H1 (cell line): Measurements from ENCODE around the gene PEAK1.

Experiments used
- CREB1 ChIP-seq: IDR thresholded peaks from 2 replicates; pipeline ENCODE4 v1.6.1; 2012; ENCODE audit warnings: inconsistent platforms
- EP300 ChIP-seq, 2 experiments: IDR thresholded peaks; 1 replicate in 1 of 2; 2 replicates in 1 of 2; pipeline ENCODE4 v1.6.1; 2011 to 2012; ENCODE audit warnings: low read depth in 2 of 2, low read length in 2 of 2, mild to moderate bottlenecking in 2 of 2, borderline replicate concordance in 1 of 2, inconsistent platforms in 1 of 2, moderate library complexity in 1 of 2
- EZH2 ChIP-seq: fragments of 200-600 bp; sonication (generic); IDR thresholded peaks from 2 replicates; pipeline ENCODE4 v1.7.1; 2012; ENCODE audit warnings: low read depth, mild to moderate bottlenecking, moderate library complexity, low read length, inconsistent platforms; ENCODE audit not compliant: severe bottlenecking
- GABPA ChIP-seq: IDR thresholded peaks from 2 replicates; pipeline ENCODE4 v1.6.1; 2011; ENCODE audit warnings: mild to moderate bottlenecking, low read length, moderate library complexity, borderline replicate concordance; ENCODE audit not compliant: insufficient read depth
- POLR2A ChIP-seq, 2 experiments: IDR thresholded peaks; 1 replicate in 1 of 2; 2 replicates in 1 of 2; pipeline ENCODE4 v1.6.1; 2011; ENCODE audit warnings: low read depth in 2 of 2, low read length in 2 of 2, mild to moderate bottlenecking in 2 of 2; ENCODE audit errors: control extremely low read depth in 1 of 2
- POLR2AphosphoS5 ChIP-seq: IDR thresholded peaks from 2 replicates; pipeline ENCODE4 v1.6.1; 2011; ENCODE audit warnings: low read depth, low read length
- RAD21 ChIP-seq, 2 experiments: IDR thresholded peaks in 1 of 2; conservative IDR thresholded peaks in 1 of 2; 2 replicates each; pipeline ENCODE4 v1.6.1; 2011; ENCODE audit warnings: low read depth in 2 of 2, low read length in 2 of 2, improper control_type of control experiment in 1 of 2, inconsistent platforms in 1 of 2, mild to moderate bottlenecking in 1 of 2, moderate library complexity in 1 of 2
- SP2 ChIP-seq: IDR thresholded peaks from 2 replicates; pipeline ENCODE4 v1.6.1; 2012; ENCODE audit warnings: mild to moderate bottlenecking, low read length, inconsistent platforms
- TF ChIP-seq, protein P1 (sequence below), 3 experiments: IDR thresholded peaks; 1 replicate in 2 of 3; 2 replicates in 1 of 3; pipeline versions ENCODE4 v1.5.1 to v1.6.1; 2011; ENCODE audit warnings: low read length in 3 of 3, mild to moderate bottlenecking in 3 of 3, inconsistent platforms in 2 of 3, low read depth in 1 of 3, moderate library complexity in 1 of 3; ENCODE audit not compliant: insufficient read depth in 1 of 3; ENCODE audit errors: control extremely low read depth in 1 of 3
- TF ChIP-seq, protein P2 (sequence below): IDR thresholded peaks from 2 replicates; pipeline ENCODE4 v1.6.1; 2011; ENCODE audit warnings: low read length, improper control_type of control experiment

DNA sequence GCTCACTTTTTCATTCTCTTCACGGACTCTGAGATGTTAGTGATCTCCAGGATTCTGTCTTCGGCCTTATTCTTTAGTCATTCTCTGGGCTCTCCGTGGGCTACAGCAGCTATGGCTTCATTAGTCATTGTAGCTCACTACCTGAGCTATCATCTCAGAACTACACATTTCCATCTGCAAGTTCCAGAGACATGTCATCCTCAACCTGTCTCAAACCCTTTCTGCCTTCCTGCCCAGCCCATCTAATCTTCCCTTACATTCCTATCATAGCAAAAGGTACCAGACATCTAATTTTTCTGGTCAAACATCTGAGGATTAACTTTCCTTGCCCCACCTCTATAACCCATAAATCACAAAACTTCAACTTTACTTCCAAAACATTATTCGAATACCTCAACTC is 362.2 kb downstream of the PEAK1 start:
- TF ChIP-seq SP2 (no peak), EZH2 (no peak), EP300 (IDR thresholded peaks at IDR 0.05; ENCODE audit: borderline replicate concordance in 1 of 2, low read depth in 2 of 2, low read length in 2 of 2) (no peak), POLR2A (IDR thresholded peaks at IDR 0.05; ENCODE audit: control extremely low read depth in 1 of 2, low read depth in 2 of 2, low read length in 2 of 2) (no peak), POLR2AphosphoS5 (no peak), CREB1 (no peak), RAD21 (IDR thresholded peaks at IDR 0.05 in 1 of 2, conservative IDR thresholded peaks at IDR 0.05 in 1 of 2; ENCODE audit: low read depth in 2 of 2, low read length in 2 of 2) (no peak), GABPA (no peak)
- TF ChIP-seq, protein P1, sequence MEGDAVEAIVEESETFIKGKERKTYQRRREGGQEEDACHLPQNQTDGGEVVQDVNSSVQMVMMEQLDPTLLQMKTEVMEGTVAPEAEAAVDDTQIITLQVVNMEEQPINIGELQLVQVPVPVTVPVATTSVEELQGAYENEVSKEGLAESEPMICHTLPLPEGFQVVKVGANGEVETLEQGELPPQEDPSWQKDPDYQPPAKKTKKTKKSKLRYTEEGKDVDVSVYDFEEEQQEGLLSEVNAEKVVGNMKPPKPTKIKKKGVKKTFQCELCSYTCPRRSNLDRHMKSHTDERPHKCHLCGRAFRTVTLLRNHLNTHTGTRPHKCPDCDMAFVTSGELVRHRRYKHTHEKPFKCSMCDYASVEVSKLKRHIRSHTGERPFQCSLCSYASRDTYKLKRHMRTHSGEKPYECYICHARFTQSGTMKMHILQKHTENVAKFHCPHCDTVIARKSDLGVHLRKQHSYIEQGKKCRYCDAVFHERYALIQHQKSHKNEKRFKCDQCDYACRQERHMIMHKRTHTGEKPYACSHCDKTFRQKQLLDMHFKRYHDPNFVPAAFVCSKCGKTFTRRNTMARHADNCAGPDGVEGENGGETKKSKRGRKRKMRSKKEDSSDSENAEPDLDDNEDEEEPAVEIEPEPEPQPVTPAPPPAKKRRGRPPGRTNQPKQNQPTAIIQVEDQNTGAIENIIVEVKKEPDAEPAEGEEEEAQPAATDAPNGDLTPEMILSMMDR (IDR thresholded peaks at IDR 0.05; ENCODE audit: control extremely low read depth in 1 of 3, insufficient read depth in 1 of 3, low read depth in 1 of 3, low read length in 3 of 3), result no peak
- TF ChIP-seq, protein P2, sequence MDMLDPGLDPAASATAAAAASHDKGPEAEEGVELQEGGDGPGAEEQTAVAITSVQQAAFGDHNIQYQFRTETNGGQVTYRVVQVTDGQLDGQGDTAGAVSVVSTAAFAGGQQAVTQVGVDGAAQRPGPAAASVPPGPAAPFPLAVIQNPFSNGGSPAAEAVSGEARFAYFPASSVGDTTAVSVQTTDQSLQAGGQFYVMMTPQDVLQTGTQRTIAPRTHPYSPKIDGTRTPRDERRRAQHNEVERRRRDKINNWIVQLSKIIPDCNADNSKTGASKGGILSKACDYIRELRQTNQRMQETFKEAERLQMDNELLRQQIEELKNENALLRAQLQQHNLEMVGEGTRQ, result no peak
